HFF-Myc (cell line): ENCODE results near the gene ANKS1A.

Experiments used
- DNase-seq: peaks from one replicate; pipeline ENCODE4 v3.0.0-alpha.2; 2011; ENCODE audit warnings: low read depth; ENCODE audit errors: extremely low read depth
- H3K4me3 ChIP-seq: replicated peaks from 2 replicates; pipeline ENCODE4 v1.5.1; 2011; ENCODE audit warnings: low read depth, mild to moderate bottlenecking, control low read depth, low read length
- TF ChIP-seq, protein P1 (sequence below): IDR thresholded peaks from 2 replicates; pipeline ENCODE4 v1.5.1; 2012; ENCODE audit warnings: mild to moderate bottlenecking, low read depth, low read length, control low read depth; ENCODE audit errors: missing control alignments

Gene ANKS1A

DNA sequence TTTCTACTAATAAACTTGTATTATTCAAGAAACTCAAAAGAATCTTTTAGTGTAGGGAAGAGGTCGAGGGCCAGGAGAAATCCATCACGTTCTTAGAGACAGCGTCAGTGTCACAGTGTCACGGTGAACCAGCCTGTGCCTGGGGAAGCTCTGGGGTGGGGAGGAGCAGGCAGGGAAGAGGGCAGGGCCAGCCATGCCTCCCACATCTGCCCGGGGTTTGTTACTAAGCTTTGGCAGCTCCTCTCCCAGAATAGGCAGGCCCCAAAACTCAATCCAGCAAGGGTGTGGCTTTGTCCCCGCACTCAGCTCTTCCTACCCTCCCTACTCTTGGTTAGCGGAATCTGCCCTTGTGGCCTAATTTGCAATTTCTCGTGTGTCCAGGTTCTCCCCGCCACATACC is 179.2 kb downstream of the ANKS1A start:
- TF ChIP-seq, protein P1, sequence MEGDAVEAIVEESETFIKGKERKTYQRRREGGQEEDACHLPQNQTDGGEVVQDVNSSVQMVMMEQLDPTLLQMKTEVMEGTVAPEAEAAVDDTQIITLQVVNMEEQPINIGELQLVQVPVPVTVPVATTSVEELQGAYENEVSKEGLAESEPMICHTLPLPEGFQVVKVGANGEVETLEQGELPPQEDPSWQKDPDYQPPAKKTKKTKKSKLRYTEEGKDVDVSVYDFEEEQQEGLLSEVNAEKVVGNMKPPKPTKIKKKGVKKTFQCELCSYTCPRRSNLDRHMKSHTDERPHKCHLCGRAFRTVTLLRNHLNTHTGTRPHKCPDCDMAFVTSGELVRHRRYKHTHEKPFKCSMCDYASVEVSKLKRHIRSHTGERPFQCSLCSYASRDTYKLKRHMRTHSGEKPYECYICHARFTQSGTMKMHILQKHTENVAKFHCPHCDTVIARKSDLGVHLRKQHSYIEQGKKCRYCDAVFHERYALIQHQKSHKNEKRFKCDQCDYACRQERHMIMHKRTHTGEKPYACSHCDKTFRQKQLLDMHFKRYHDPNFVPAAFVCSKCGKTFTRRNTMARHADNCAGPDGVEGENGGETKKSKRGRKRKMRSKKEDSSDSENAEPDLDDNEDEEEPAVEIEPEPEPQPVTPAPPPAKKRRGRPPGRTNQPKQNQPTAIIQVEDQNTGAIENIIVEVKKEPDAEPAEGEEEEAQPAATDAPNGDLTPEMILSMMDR: no peak
- DNase-seq: no peak
- H3K4me3 ChIP-seq: no peak overlapping the region

DNA sequence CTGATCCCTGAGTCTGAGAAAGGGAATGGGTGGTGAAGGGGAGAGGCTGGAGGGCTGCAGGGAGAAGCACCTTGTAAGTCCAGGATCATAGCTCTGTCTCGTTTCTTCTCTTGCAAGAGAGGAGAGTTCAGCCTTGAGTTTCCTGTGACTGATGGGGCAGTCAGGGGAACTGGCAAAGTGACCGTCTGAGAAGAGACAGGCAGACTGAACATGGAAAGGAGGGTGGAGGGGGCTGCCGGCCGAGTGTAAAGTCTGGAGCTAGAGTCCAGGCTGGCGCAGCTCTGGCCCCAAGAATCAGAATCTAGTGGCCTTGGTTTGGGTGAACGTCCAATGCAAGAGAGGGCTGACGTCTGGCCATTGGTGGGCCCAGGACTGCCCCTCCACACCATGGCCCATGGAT is 179.6 kb downstream of the ANKS1A start:
- TF ChIP-seq, protein P1: no peak
- H3K4me3 ChIP-seq: no peak overlapping the region
- no peak for DNase-seq

DNA sequence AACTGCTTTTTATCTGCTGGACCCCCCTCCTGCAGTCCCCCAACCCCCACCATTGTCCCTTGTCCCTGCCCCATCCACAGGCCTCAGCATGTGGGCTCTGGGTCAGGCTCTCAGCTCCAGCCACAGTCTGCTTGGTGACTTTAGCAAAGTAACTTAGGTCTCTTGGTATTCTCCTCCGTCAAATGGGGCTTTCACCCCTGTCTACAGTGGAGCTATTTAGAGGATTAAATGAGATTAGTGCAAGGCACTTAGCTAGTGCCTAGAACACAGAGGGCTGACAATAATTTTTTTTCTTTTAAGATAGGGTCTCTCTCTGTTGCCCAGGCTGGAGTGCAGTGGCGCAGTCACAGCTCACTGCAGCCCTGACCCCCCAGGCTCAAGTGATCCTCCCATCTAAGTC is 180.2 kb downstream of the ANKS1A start:
- no peak overlapping the region for H3K4me3 ChIP-seq
- no peak for DNase-seq
- TF ChIP-seq, protein P1: no peak

DNA sequence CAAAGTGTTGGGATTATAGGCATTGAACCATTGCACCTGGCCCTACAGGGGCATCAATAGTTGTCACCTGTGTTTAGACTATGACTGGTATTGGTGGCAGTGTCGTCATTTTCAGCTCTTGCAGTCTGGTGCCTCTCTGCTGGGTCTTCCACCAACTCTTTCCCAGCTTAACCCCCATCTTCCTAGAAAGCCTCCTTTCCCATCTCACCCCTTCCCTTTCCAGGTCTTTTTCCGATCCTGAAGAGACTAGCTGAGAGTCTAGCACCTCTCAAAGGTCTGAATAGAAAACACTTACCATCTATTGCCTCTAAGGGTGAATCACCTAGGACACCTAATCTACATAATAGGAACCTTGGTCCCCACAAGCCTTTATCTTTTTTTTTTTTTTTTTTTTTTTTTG is 181.1 kb downstream of the ANKS1A start:
- TF ChIP-seq, protein P1: no peak
- DNase-seq: no peak
- H3K4me3 ChIP-seq: no peak overlapping the region

DNA sequence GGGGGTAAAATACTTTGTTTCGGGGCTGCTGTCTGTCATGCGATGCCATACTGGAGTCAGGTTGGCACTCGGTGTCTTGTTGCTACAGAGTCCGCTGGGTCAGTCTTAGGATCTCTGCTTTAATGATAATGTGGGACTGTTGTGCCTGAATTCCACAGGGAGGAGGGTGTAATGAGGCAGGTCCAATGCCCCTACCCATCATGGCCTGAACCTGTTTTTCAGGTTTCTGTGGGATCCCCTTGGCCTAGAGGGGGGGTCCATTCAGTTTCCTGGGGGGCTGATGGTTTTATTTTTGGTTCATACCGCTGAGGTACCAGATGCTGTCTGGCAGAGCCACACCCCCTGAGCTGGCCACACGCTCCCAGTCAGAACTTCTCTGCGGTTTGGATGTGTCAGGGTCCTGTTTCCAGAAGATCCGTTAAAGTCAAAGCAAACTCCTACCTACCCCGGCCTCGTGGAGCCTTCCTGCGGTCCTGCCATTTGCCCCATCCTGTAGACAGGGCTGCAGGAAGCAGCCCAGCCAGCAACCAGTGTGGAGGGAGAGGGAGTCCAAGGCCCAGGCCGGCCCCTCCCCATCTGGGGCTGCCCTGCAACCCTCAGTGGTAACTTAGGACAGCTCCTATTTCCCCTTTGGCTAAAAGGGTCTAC is 182.4 kb downstream of the ANKS1A start:
- H3K4me3 ChIP-seq: no peak overlapping the region
- TF ChIP-seq, protein P1: no peak
- no peak for DNase-seq

DNA sequence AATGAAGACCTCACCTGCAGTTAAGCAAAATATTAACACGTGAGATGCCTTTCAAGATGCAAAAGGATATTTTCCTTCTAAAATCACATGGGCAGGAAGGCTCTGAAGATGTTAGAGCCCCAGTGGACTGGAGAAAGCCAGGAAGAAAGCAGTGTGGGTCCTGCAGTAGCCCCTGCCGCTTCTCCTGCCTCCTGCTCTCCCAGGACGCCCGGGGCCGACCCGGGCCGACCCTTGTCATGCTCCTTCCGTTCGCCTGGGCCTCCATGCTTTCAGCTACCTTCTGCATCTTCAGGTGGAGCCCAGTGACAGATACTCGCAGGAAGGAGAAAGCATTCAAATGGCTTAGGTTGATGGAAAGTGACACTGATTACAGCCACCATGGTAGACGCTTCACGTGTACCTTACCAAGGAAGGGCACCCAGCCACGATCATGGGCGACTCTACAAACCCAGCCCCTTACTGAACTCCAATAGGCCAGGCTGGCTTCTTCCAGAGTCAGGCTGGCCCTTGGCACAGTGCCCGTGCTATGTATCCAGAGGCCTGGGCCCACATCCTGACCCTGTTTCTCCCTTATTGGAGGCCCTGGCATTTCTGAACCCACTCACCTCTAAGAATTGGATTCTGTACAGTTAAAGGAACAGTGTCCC is 183.1 kb downstream of the ANKS1A start:
- DNase-seq: no peak
- H3K4me3 ChIP-seq: no peak overlapping the region
- TF ChIP-seq, protein P1: no peak
